SK-N-SH (cell line): ENCODE results near the gene CC2D2A.

Experiments used
- EZH2phosphoT487 ChIP-seq: fragments of 200-600 bp; sonication (generic); IDR thresholded peaks from 2 replicates; pipeline ENCODE4 v1.6.1; 2017; ENCODE audit warnings: low read depth, mixed run types, mild to moderate bottlenecking, antibody characterized with exemption, moderate library complexity, borderline replicate concordance
- GABPA ChIP-seq: IDR thresholded peaks from 2 replicates; pipeline ENCODE4 v1.4.0; 2012; ENCODE audit warnings: low read depth, mild to moderate bottlenecking
- MXI1 ChIP-seq: IDR thresholded peaks from 2 replicates; pipeline ENCODE4 v1.6.1; 2012; ENCODE audit warnings: mild to moderate bottlenecking, low read depth, low read length, improper control_type of control experiment
- RAD21 ChIP-seq: IDR thresholded peaks from 2 replicates; pipeline ENCODE4 v1.6.1; 2012; ENCODE audit warnings: mild to moderate bottlenecking, low read length
- RCOR1 ChIP-seq: fragments of 150-350 bp; IDR thresholded peaks from 2 replicates; pipeline ENCODE4 v1.6.1; 2017; ENCODE audit warnings: antibody characterized with exemption, low read length
- SIN3A ChIP-seq: IDR thresholded peaks from 2 replicates; pipeline ENCODE4 v1.6.1; 2012; ENCODE audit warnings: low read depth, mild to moderate bottlenecking, low read length, moderate library complexity, borderline replicate concordance
- TF ChIP-seq, protein P1 (sequence below): fragments of 200-600 bp; sonication (generic); IDR thresholded peaks from 2 replicates; pipeline ENCODE4 v1.6.1; 2017; ENCODE audit warnings: antibody characterized with exemption, mild to moderate bottlenecking, moderate library complexity
- TF ChIP-seq, protein P2 (sequence below): IDR thresholded peaks from 2 replicates; pipeline ENCODE4 v1.4.0; 2012; ENCODE audit warnings: low read depth, borderline replicate concordance

DNA sequence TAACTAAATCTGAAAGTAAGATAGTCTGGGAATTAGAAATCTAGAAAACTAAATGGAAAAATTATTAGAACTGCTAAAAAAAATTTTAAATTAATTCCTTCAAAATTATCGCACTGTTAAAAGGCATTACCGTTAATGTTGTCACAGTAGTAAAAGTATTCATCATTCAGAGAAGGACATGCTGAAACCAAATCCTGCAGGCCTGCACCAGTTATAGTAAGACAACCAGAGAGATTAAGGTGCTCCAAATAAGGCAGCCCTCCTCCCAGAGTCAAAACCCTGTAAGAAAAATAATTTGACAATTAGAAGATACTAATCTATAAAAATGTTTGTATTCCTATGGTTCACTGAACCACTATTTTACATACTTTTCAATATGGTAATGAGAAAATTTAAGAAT is 142.5 kb downstream of the CC2D2A start:
- TF ChIP-seq RAD21 (no peak), EZH2phosphoT487 (no peak), RCOR1 (no peak), GABPA (no peak), SIN3A (no peak), MXI1 (no peak)
- TF ChIP-seq, protein P1, sequence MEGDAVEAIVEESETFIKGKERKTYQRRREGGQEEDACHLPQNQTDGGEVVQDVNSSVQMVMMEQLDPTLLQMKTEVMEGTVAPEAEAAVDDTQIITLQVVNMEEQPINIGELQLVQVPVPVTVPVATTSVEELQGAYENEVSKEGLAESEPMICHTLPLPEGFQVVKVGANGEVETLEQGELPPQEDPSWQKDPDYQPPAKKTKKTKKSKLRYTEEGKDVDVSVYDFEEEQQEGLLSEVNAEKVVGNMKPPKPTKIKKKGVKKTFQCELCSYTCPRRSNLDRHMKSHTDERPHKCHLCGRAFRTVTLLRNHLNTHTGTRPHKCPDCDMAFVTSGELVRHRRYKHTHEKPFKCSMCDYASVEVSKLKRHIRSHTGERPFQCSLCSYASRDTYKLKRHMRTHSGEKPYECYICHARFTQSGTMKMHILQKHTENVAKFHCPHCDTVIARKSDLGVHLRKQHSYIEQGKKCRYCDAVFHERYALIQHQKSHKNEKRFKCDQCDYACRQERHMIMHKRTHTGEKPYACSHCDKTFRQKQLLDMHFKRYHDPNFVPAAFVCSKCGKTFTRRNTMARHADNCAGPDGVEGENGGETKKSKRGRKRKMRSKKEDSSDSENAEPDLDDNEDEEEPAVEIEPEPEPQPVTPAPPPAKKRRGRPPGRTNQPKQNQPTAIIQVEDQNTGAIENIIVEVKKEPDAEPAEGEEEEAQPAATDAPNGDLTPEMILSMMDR: no peak
- TF ChIP-seq, protein P2, sequence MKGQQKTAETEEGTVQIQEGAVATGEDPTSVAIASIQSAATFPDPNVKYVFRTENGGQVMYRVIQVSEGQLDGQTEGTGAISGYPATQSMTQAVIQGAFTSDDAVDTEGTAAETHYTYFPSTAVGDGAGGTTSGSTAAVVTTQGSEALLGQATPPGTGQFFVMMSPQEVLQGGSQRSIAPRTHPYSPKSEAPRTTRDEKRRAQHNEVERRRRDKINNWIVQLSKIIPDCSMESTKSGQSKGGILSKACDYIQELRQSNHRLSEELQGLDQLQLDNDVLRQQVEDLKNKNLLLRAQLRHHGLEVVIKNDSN: no peak
